Stimulated activated memory B cell treated with anti-CD40 and anti-IgM and Interleukin-4, amounts not matched to agents 10 μg/mL and 1 μg/mL and 100 μg/mL, for 72 hours (primary cell): ENCODE data around the gene COMP.
"Not testable (repeated sequence)": the region's sequence is repeated elsewhere in the genome, so short reads cannot be mapped to it uniquely, and the experiment has no call there.

Experiments
- ATAC-seq: fragments of 150-1000 bp; cut with Tn5 transposase; 2 replicates; pipeline ENCODE4 v1.10.0; 2021
- H3K27ac Mint-ChIP-seq: one replicate; pipeline ENCODE4 v1.8.0; 2022; ENCODE audit warnings: mild to moderate bottlenecking, mixed read lengths
- H3K27me3 Mint-ChIP-seq: one replicate; pipeline ENCODE4 v1.8.0; 2022; ENCODE audit warnings: mixed read lengths
- H3K36me3 Mint-ChIP-seq: one replicate; pipeline ENCODE4 v1.8.0; 2022; ENCODE audit warnings: mixed read lengths
- H3K4me1 Mint-ChIP-seq: one replicate; pipeline ENCODE4 v1.8.0; 2022; ENCODE audit warnings: mixed read lengths
- H3K4me3 Mint-ChIP-seq: one replicate; pipeline ENCODE4 v1.8.0; 2022; ENCODE audit warnings: mild to moderate bottlenecking, moderate library complexity, mixed read lengths
- H3K9me3 Mint-ChIP-seq: one replicate; pipeline ENCODE4 v1.8.0; 2022; ENCODE audit warnings: mixed read lengths

Gene COMP

GRCh38 chr19:18738961-18739690, 52.0 kb downstream of the COMP start:
- H3K27me3 Mint-ChIP-seq: no peaks in the 10 kb centered on the region
- H3K4me1 Mint-ChIP-seq: no peaks in the 10 kb centered on the region
- no peak overlapping the region for H3K4me3 Mint-ChIP-seq
- no peak overlapping the region for H3K27ac Mint-ChIP-seq
- no peak for ATAC-seq
- no peaks in the 10 kb centered on the region for H3K9me3 Mint-ChIP-seq
- H3K36me3 Mint-ChIP-seq: no peaks in the 10 kb centered on the region

GRCh38 chr19:18737954-18738351, 53.2 kb downstream of the COMP start:
- no peak for ATAC-seq
- no peak overlapping the region for H3K27ac Mint-ChIP-seq

GRCh38 chr19:18737337-18737953, 53.7 kb downstream of the COMP start:
- H3K36me3 Mint-ChIP-seq: no peaks in the 10 kb centered on the region
- H3K4me3 Mint-ChIP-seq: no peak overlapping the region
- no peak for ATAC-seq
- no peak overlapping the region for H3K27ac Mint-ChIP-seq
- H3K4me1 Mint-ChIP-seq: peaks cover 2% of the 10 kb centered on the region
- no peaks in the 10 kb centered on the region for H3K27me3 Mint-ChIP-seq
- no peaks in the 10 kb centered on the region for H3K9me3 Mint-ChIP-seq

More at GRCh38 chr19:18737954-18738351, 53.2 kb downstream of the COMP start:
- Mint-ChIP-seq H3K36me3 (no peaks in the 10 kb centered on the region), H3K4me3 (no peak overlapping the region), H3K4me1 (no peaks in the 10 kb centered on the region), H3K27me3 (no peaks in the 10 kb centered on the region), H3K9me3 (no peaks in the 10 kb centered on the region)

GRCh38 chr19:18736415-18737336, 54.4 kb downstream of the COMP start:
- Mint-ChIP-seq H3K27ac (no peak overlapping the region), H3K4me3 (no peak overlapping the region), H3K27me3 (no peaks in the 10 kb centered on the region), H3K36me3 (no peaks in the 10 kb centered on the region), H3K4me1 (peaks cover 8% of the 10 kb centered on the region), H3K9me3 (no peaks in the 10 kb centered on the region)
- no peak for ATAC-seq

- Mint-ChIP-seq H3K4me1 (peaks cover 8% of the 10 kb centered on the region), H3K27me3 (no peaks in the 10 kb centered on the region), H3K27ac (no peak overlapping the region), H3K4me3 (no peak overlapping the region), H3K36me3 (peaks cover 2% of the 10 kb centered on the region), H3K9me3 (no peaks in the 10 kb centered on the region)
- no peak for ATAC-seq
Measured at GRCh38 chr19:18735752-18736151, 55.4 kb downstream of the COMP start.

GRCh38 chr19:18735324-18735723, 55.8 kb downstream of the COMP start:
- peaks cover 8% of the 10 kb centered on the region for H3K4me1 Mint-ChIP-seq
- no peak for ATAC-seq
- no peaks in the 10 kb centered on the region for H3K27me3 Mint-ChIP-seq
- peaks cover 7% of the 10 kb centered on the region for H3K36me3 Mint-ChIP-seq
- H3K27ac Mint-ChIP-seq: no peak overlapping the region
- no peak overlapping the region for H3K4me3 Mint-ChIP-seq
- no peaks in the 10 kb centered on the region for H3K9me3 Mint-ChIP-seq

- not testable (repeated sequence) for H3K27me3 Mint-ChIP-seq, H3K4me1 Mint-ChIP-seq, H3K4me3 Mint-ChIP-seq, H3K9me3 Mint-ChIP-seq, H3K36me3 Mint-ChIP-seq, ATAC-seq, H3K27ac Mint-ChIP-seq
Measured at GRCh38 chr19:18733762-18734332, 57.3 kb downstream of the COMP start.

GRCh38 chr19:18733196-18733647, 57.9 kb downstream of the COMP start:
- Mint-ChIP-seq H3K36me3 (peaks cover 7% of the 10 kb centered on the region), H3K4me3 (no peak overlapping the region), H3K4me1 (peaks cover 8% of the 10 kb centered on the region), H3K9me3 (no peaks in the 10 kb centered on the region), H3K27ac (no peak overlapping the region), H3K27me3 (no peaks in the 10 kb centered on the region)
- ATAC-seq: no peak
